GM12865 (cell line): Measurements from ENCODE around the gene POLR1E.

Experiments used
- DNase-seq: peaks from one replicate; pipeline ENCODE4 v3.0.0; 2010; ENCODE audit warnings: low read depth
- H3K4me3 ChIP-seq: 2 replicates; pipeline ENCODE4 v1.5.1; 2011; ENCODE audit warnings: mild to moderate bottlenecking, low read depth, low read length, control low read depth
- TF ChIP-seq, protein P1 (sequence below): IDR thresholded peaks from 2 replicates; pipeline ENCODE4 v1.5.1; 2011; ENCODE audit warnings: low read length, control low read depth, low read depth, inconsistent platforms; ENCODE audit not compliant: insufficient read depth; ENCODE audit errors: missing control alignments

POLR1E gene

GRCh38 chr9:37491939-37492338 lies 6.2 kb downstream of the POLR1E start:
- TF ChIP-seq, protein P1, sequence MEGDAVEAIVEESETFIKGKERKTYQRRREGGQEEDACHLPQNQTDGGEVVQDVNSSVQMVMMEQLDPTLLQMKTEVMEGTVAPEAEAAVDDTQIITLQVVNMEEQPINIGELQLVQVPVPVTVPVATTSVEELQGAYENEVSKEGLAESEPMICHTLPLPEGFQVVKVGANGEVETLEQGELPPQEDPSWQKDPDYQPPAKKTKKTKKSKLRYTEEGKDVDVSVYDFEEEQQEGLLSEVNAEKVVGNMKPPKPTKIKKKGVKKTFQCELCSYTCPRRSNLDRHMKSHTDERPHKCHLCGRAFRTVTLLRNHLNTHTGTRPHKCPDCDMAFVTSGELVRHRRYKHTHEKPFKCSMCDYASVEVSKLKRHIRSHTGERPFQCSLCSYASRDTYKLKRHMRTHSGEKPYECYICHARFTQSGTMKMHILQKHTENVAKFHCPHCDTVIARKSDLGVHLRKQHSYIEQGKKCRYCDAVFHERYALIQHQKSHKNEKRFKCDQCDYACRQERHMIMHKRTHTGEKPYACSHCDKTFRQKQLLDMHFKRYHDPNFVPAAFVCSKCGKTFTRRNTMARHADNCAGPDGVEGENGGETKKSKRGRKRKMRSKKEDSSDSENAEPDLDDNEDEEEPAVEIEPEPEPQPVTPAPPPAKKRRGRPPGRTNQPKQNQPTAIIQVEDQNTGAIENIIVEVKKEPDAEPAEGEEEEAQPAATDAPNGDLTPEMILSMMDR, result no peak
- no peak overlapping the region for H3K4me3 ChIP-seq
- no peak for DNase-seq

DNA sequence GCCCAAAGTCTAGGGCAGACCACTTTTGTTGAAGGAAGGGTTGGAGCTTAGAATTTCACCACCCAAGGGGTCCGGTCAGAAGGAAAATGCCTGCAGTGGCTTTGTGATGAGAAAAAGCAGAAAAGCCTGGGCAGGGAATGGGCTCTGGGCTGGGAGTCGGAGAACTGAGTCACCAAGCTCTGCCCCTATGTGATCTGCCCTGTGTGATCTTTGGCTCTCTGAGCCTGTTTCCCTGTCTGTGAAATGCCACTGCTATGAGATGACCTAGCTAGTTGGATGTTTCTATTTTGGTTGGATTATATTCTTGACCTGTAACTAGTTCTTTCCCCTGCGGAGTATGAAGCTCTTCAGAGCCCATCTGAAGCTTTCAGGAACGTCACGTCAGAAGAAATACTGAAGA lies 9.8 kb downstream of the POLR1E start:
- no peak overlapping the region for H3K4me3 ChIP-seq
- TF ChIP-seq, protein P1, result no peak
- DNase-seq, result no peak

DNA sequence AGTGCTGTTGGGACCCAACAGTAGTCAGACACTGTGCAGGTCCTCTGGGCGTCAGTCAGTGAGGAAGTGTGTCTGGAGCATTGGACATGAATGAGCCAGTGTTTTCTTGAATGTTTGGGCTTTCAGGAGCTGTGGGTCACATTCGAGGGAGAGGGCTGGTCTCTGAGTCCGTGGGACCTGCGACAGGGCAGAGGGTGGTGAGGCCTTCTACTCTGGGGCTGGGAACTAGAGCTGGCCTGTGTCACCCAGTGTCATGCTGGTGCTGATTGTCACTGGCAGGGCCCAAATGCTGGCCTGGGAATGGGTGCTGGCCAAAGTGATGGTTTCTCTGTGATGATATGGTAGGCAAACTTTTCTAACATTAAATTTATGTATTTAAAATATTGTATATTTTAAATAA lies 10.3 kb downstream of the POLR1E start:
- DNase-seq, result no peak
- H3K4me3 ChIP-seq, result no peak overlapping the region
- TF ChIP-seq, protein P1, result no peak

GRCh38 chr9:37497320-37497719 lies 11.6 kb downstream of the POLR1E start:
- H3K4me3 ChIP-seq, result no peak overlapping the region
- no peak for DNase-seq
- TF ChIP-seq, protein P1, result no peak

DNA sequence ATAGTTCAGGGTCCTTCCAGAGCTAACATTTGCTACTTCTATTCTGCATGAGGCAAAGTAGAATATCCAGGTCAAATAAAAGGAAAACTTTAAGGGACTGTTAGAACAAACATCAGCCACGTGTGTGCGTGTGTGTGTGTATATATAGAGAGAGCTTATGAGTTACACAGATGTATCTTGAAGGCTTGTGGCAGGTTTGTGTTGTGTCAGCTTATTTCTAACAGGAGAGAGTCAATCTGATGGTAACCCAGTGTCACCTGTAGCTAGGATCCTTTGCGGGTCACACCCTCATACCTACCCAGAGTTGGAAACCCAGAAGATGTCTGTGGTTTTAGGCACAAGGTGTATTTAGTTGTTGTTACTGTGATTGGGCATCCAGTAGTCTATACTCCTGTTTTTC lies 12.7 kb downstream of the POLR1E start:
- TF ChIP-seq, protein P1, result no peak
- no peak for DNase-seq
- no peak overlapping the region for H3K4me3 ChIP-seq

GRCh38 chr9:37499297-37499696 lies 13.5 kb downstream of the POLR1E start:
- no peak overlapping the region for H3K4me3 ChIP-seq
- TF ChIP-seq, protein P1, result no peak
- no peak for DNase-seq

- no peak overlapping the region for H3K4me3 ChIP-seq
- TF ChIP-seq, protein P1, result no peak
- DNase-seq, result no peak
These were observed 16.3 kb downstream of the POLR1E start for GRCh38 chr9:37501957-37502596.
